Measurements from ENCODE around the gene AOAH. TPM values are rescaled to one million over a fixed set of nuclear protein-coding genes. Genes with fewer than 3 reads are reported as not detected.

AOAH gene
- total and polyA plus RNA-seq, 4 experiments from 2014 or later = 1.5 to 5.4 (median 4.2) TPM

GRCh38 chr7:36663481-36663880 is 60.8 kb downstream of the AOAH start:
- Mint-ChIP-seq H3K4me1 (no peaks in the 10 kb centered on the region), H3K27me3 (no peaks in the 10 kb centered on the region), H3K36me3 (no peaks in the 10 kb centered on the region), H3K9me3 (no peaks in the 10 kb centered on the region), H3K27ac (peak overlapping the region in 1 of 7 donors; percentile 18), H3K4me3 (no peak overlapping the region)
- ChIA-PET POLR2A (ENCODE audit: partially characterized antibody) (no interaction called here), CTCF (ENCODE audit: partially characterized antibody) (no interaction called here)
- intact Hi-C loops (cut with micrococcal nuclease) = no loop called here
- no peak for DNase-seq
- Histone ChIP-seq H3K27me3 (ENCODE audit: insufficient read depth, low read length) (no peaks in the 10 kb centered on the region), H3K36me3 (ENCODE audit: insufficient read depth, low read length) (no peaks in the 10 kb centered on the region), H3K27ac (ENCODE audit: low read depth, low read length) (no peak overlapping the region), H3K4me3 (ENCODE audit: low read length in 2 of 2) (no peak overlapping the region), H3K9me3 (ENCODE audit: control insufficient read depth in 1 of 2, low read length in 2 of 2) (no peaks in the 10 kb centered on the region), H3K4me1 (ENCODE audit: insufficient read depth, low read length) (no peaks in the 10 kb centered on the region)

- Mint-ChIP-seq H3K36me3 (no peaks in the 10 kb centered on the region), H3K9me3 (no peaks in the 10 kb centered on the region), H3K4me1 (peaks cover 0 to 11% (median 3%) of the 10 kb centered on the region in 4 donors), H3K27me3 (no peaks in the 10 kb centered on the region), H3K27ac (no peak overlapping the region), H3K4me3 (no peak overlapping the region)
- Histone ChIP-seq H3K9me3 (ENCODE audit: control insufficient read depth in 1 of 2, low read length in 2 of 2) (no peaks in the 10 kb centered on the region), H3K27me3 (ENCODE audit: insufficient read depth, low read length) (no peaks in the 10 kb centered on the region), H3K27ac (ENCODE audit: low read depth, low read length) (no peak overlapping the region), H3K4me1 (ENCODE audit: insufficient read depth, low read length) (no peaks in the 10 kb centered on the region), H3K36me3 (ENCODE audit: insufficient read depth, low read length) (no peaks in the 10 kb centered on the region), H3K4me3 (ENCODE audit: low read length in 2 of 2) (no peak overlapping the region)
- ChIA-PET CTCF (ENCODE audit: partially characterized antibody) (interaction anchor here (1.0 to 1.8 kb wide), 3 partner anchors 9 to 174 kb away, joined by 3 to 6 read pairs (median 3); no protein-coding TSS in a partner anchor), POLR2A (ENCODE audit: partially characterized antibody) (interaction anchor here (1.7 kb wide), 1 partner anchor 17 kb away, joined by 4 read pairs; no protein-coding TSS in a partner anchor)
- intact Hi-C loops (cut with micrococcal nuclease) = no loop called here
- no peak for DNase-seq
Measured at GRCh38 chr7:36661135-36661840, 63.0 kb downstream of the AOAH start.

GRCh38 chr7:36659638-36660341 is 64.5 kb downstream of the AOAH start:
- Histone ChIP-seq H3K9me3 (ENCODE audit: control insufficient read depth in 1 of 2, low read length in 2 of 2) (no peaks in the 10 kb centered on the region), H3K27ac (ENCODE audit: low read depth, low read length) (no peak overlapping the region), H3K4me3 (ENCODE audit: low read length in 2 of 2) (no peak overlapping the region), H3K36me3 (ENCODE audit: insufficient read depth, low read length) (no peaks in the 10 kb centered on the region), H3K4me1 (ENCODE audit: insufficient read depth, low read length) (no peaks in the 10 kb centered on the region), H3K27me3 (ENCODE audit: insufficient read depth, low read length) (no peaks in the 10 kb centered on the region)
- CTCF ChIA-PET (ENCODE audit: partially characterized antibody) = interaction anchor here (0.6 to 1.9 kb wide), 3 partner anchors 20 to 172 kb away, joined by 3 to 5 read pairs (median 3); no protein-coding TSS in a partner anchor
- no peak for DNase-seq
- no peaks in the 10 kb centered on the region for H3K9me3 Mint-ChIP-seq
- no peaks in the 10 kb centered on the region for H3K36me3 Mint-ChIP-seq
- POLR2A ChIA-PET (ENCODE audit: partially characterized antibody) = no interaction called here
- peaks cover 0 to 16% (median 3%) of the 10 kb centered on the region in 4 donors for H3K4me1 Mint-ChIP-seq
- no peak overlapping the region for H3K4me3 Mint-ChIP-seq
- no peaks in the 10 kb centered on the region for H3K27me3 Mint-ChIP-seq
- no peak overlapping the region for H3K27ac Mint-ChIP-seq
- intact Hi-C loops (cut with micrococcal nuclease) = no loop called here

GRCh38 chr7:36659172-36659516 is 65.2 kb downstream of the AOAH start:
- DNase-seq = no peak
- H3K9me3 ChIP-seq (ENCODE audit: control insufficient read depth in 1 of 2, low read length in 2 of 2) = no peaks in the 10 kb centered on the region
- no peak overlapping the region for H3K27ac ChIP-seq (ENCODE audit: low read depth, low read length)
- Mint-ChIP-seq H3K36me3 (no peaks in the 10 kb centered on the region), H3K4me1 (peaks cover 0 to 22% (median 3%) of the 10 kb centered on the region in 4 donors), H3K27ac (no peak overlapping the region), H3K4me3 (no peak overlapping the region), H3K27me3 (no peaks in the 10 kb centered on the region), H3K9me3 (no peaks in the 10 kb centered on the region)
- no peaks in the 10 kb centered on the region for H3K27me3 ChIP-seq (ENCODE audit: insufficient read depth, low read length)
- intact Hi-C loops (cut with micrococcal nuclease) = no loop called here
- POLR2A ChIA-PET (ENCODE audit: partially characterized antibody) = interaction anchor here (1.0 kb wide), 1 partner anchor 20 kb away, joined by 4 read pairs; no protein-coding TSS in a partner anchor
- no peaks in the 10 kb centered on the region for H3K4me1 ChIP-seq (ENCODE audit: insufficient read depth, low read length)
- no peaks in the 10 kb centered on the region for H3K36me3 ChIP-seq (ENCODE audit: insufficient read depth, low read length)
- H3K4me3 ChIP-seq (ENCODE audit: low read length in 2 of 2) = no peak overlapping the region
- CTCF ChIA-PET (ENCODE audit: partially characterized antibody) = interaction anchor here (0.6 to 4.8 kb wide), 3 partner anchors 11 to 171 kb away, joined by 3 to 27 read pairs (median 5); no protein-coding TSS in a partner anchor

- no peak for DNase-seq
- no peaks in the 10 kb centered on the region for H3K36me3 ChIP-seq (ENCODE audit: insufficient read depth, low read length)
- H3K4me3 ChIP-seq (ENCODE audit: low read length in 2 of 2) = no peak overlapping the region
- Mint-ChIP-seq H3K9me3 (no peaks in the 10 kb centered on the region), H3K36me3 (no peaks in the 10 kb centered on the region), H3K4me1 (peaks cover 0 to 22% (median 3%) of the 10 kb centered on the region in 4 donors), H3K27ac (no peak overlapping the region), H3K27me3 (no peaks in the 10 kb centered on the region), H3K4me3 (no peak overlapping the region)
- POLR2A ChIA-PET (ENCODE audit: partially characterized antibody) = interaction anchor here (1.0 kb wide), 1 partner anchor 19 kb away, joined by 4 read pairs; no protein-coding TSS in a partner anchor
- H3K4me1 ChIP-seq (ENCODE audit: insufficient read depth, low read length) = no peaks in the 10 kb centered on the region
- no peak overlapping the region for H3K27ac ChIP-seq (ENCODE audit: low read depth, low read length)
- no peaks in the 10 kb centered on the region for H3K27me3 ChIP-seq (ENCODE audit: insufficient read depth, low read length)
- CTCF ChIA-PET (ENCODE audit: partially characterized antibody) = interaction anchor here (1.9 to 4.8 kb wide), 2 partner anchors 12 to 170 kb away, joined by 5 to 27 read pairs; no protein-coding TSS in a partner anchor
- intact Hi-C loops (cut with micrococcal nuclease) = no loop called here
- no peaks in the 10 kb centered on the region for H3K9me3 ChIP-seq (ENCODE audit: control insufficient read depth in 1 of 2, low read length in 2 of 2)
Measured at GRCh38 chr7:36658335-36659171, 65.7 kb downstream of the AOAH start.

GRCh38 chr7:36657036-36657660 is 67.1 kb downstream of the AOAH start:
- Mint-ChIP-seq H3K9me3 (no peaks in the 10 kb centered on the region), H3K4me1 (peaks cover 0 to 22% (median 3%) of the 10 kb centered on the region in 4 donors), H3K4me3 (peak overlapping the region in 1 of 8 donors; percentile 37), H3K27ac (peak overlapping the region in 3 of 7 donors; percentile 49 to 85 (median 82)), H3K27me3 (no peaks in the 10 kb centered on the region), H3K36me3 (no peaks in the 10 kb centered on the region)
- no peak for DNase-seq
- intact Hi-C loops (cut with micrococcal nuclease) = no loop called here
- POLR2A ChIA-PET (ENCODE audit: partially characterized antibody) = no interaction called here
- H3K4me1 ChIP-seq (ENCODE audit: insufficient read depth, low read length) = no peaks in the 10 kb centered on the region
- no peaks in the 10 kb centered on the region for H3K36me3 ChIP-seq (ENCODE audit: insufficient read depth, low read length)
- H3K27ac ChIP-seq (ENCODE audit: low read depth, low read length) = no peak overlapping the region
- CTCF ChIA-PET (ENCODE audit: partially characterized antibody) = interaction anchor here (4.8 kb wide), 1 partner anchor 13 kb away, joined by 27 read pairs; no protein-coding TSS in a partner anchor
- H3K4me3 ChIP-seq (ENCODE audit: low read length in 2 of 2) = no peak overlapping the region
- no peaks in the 10 kb centered on the region for H3K27me3 ChIP-seq (ENCODE audit: insufficient read depth, low read length)
- H3K9me3 ChIP-seq (ENCODE audit: control insufficient read depth in 1 of 2, low read length in 2 of 2) = no peaks in the 10 kb centered on the region

Data from CD4-positive, alpha-beta memory T cell (primary cell).